DOHH2 (cell line): ENCODE measurements around the gene TAF6.

ENCODE experiments used
- H3F3A ChIP-seq: fragments of 200-600 bp; sonication (generic), shearing (Covaris generic); 2 replicates; pipeline ENCODE4 v1.6.0; 2016; ENCODE audit warnings: antibody characterized with exemption, mild to moderate bottlenecking; ENCODE audit not compliant: control insufficient read depth, insufficient read depth
- H3K27ac ChIP-seq: fragments of 200-600 bp; sonication (generic); 2 replicates; pipeline ENCODE4 v1.5.1; 2014; ENCODE audit warnings: low read depth, mild to moderate bottlenecking, low read length, moderate library complexity
- H3K27me3 ChIP-seq: fragments of 200-600 bp; sonication (generic); 2 replicates; pipeline ENCODE4 v1.6.1; 2014; ENCODE audit warnings: mild to moderate bottlenecking, low read length, mixed read lengths; ENCODE audit not compliant: control insufficient read depth
- H3K36me3 ChIP-seq: fragments of 200-600 bp; sonication (generic); 2 replicates; pipeline ENCODE4 v1.6.1; 2014; ENCODE audit warnings: mild to moderate bottlenecking, low read length, moderate library complexity, mixed read lengths; ENCODE audit not compliant: control insufficient read depth
- H3K4me1 ChIP-seq: fragments of 200-600 bp; sonication (generic); 2 replicates; pipeline ENCODE4 v1.6.1; 2014; ENCODE audit warnings: mild to moderate bottlenecking, low read length, mixed read lengths; ENCODE audit not compliant: control insufficient read depth
- H3K4me2 ChIP-seq: fragments of 200-600 bp; sonication (generic); 2 replicates; pipeline ENCODE4 v1.6.0; 2014; ENCODE audit warnings: mild to moderate bottlenecking, low read length, moderate library complexity
- H3K4me3 ChIP-seq: fragments of 200-600 bp; sonication (generic); 2 replicates; pipeline ENCODE4 v1.5.1; 2014; ENCODE audit warnings: mild to moderate bottlenecking, low read length, mixed read lengths
- H3K79me2 ChIP-seq: fragments of 200-600 bp; sonication (generic); 2 replicates; pipeline ENCODE4 v1.6.1; 2014; ENCODE audit warnings: mild to moderate bottlenecking, low read length, mixed read lengths; ENCODE audit not compliant: control insufficient read depth
- H3K9me2 ChIP-seq: fragments of 200-600 bp; sonication (generic); replicated peaks from 2 replicates; pipeline ENCODE4 v1.6.1; 2014; ENCODE audit warnings: mild to moderate bottlenecking, low read length, mixed read lengths; ENCODE audit not compliant: control insufficient read depth
- H3K9me3 ChIP-seq: fragments of 200-600 bp; sonication (generic); 2 replicates; pipeline ENCODE4 v1.6.1; 2014; ENCODE audit warnings: antibody characterized with exemption, low read length, mixed read lengths; ENCODE audit not compliant: control insufficient read depth, insufficient read depth
- H4K20me1 ChIP-seq: fragments of 200-600 bp; sonication (generic); 2 replicates; pipeline ENCODE4 v1.6.0; 2014; ENCODE audit warnings: low read depth, mild to moderate bottlenecking, antibody characterized with exemption, low read length, moderate library complexity; ENCODE audit not compliant: control insufficient read depth, insufficient read depth
- CTCF ChIP-seq: fragments of 200-600 bp; sonication (generic); IDR thresholded peaks from one replicate; pipeline ENCODE4 v1.5.1; 2014; ENCODE audit warnings: antibody characterized with exemption, mild to moderate bottlenecking, low read depth, low read length; ENCODE audit not compliant: poor library complexity, severe bottlenecking
- EZH2phosphoT487 ChIP-seq: fragments of 200-600 bp; sonication (generic); IDR thresholded peaks from 2 replicates; pipeline ENCODE4 v1.6.1; 2017; ENCODE audit warnings: borderline replicate concordance, mild to moderate bottlenecking, antibody characterized with exemption, low read length, moderate library complexity, mixed read lengths

The TAF6 gene

GRCh38 chr7:100071018-100071723 lies 48.0 kb downstream of the TAF6 start:
- H3K27me3 ChIP-seq = no peaks in the 10 kb centered on the region
- H3K9me3 ChIP-seq = peaks cover 28% of the 10 kb centered on the region
- no peak overlapping the region for H3K27ac ChIP-seq
- H4K20me1 ChIP-seq = no peaks in the 10 kb centered on the region
- no peaks in the 10 kb centered on the region for H3K4me1 ChIP-seq
- no peaks in the 10 kb centered on the region for H3K9me2 ChIP-seq
- peaks cover 71% of the 10 kb centered on the region for H3K36me3 ChIP-seq
- TF ChIP-seq CTCF (no peak), EZH2phosphoT487 (no peak)
- H3K4me2 ChIP-seq = no peak overlapping the region
- H3K4me3 ChIP-seq = no peak overlapping the region
- no peaks in the 10 kb centered on the region for H3K79me2 ChIP-seq
- no peaks in the 10 kb centered on the region for H3F3A ChIP-seq

GRCh38 chr7:100069991-100070390 lies 49.2 kb downstream of the TAF6 start:
- TF ChIP-seq EZH2phosphoT487 = no peak
- TF ChIP-seq CTCF = no peak
- Histone ChIP-seq H3K4me2 (no peak overlapping the region), H3K9me2 (no peaks in the 10 kb centered on the region), H3K9me3 (peaks cover 28% of the 10 kb centered on the region), H3K27me3 (no peaks in the 10 kb centered on the region), H3K4me1 (no peaks in the 10 kb centered on the region), H3K4me3 (no peak overlapping the region), H3K36me3 (peaks cover 63% of the 10 kb centered on the region), H3F3A (no peaks in the 10 kb centered on the region), H3K27ac (no peak overlapping the region), H4K20me1 (no peaks in the 10 kb centered on the region), H3K79me2 (no peaks in the 10 kb centered on the region)

- Histone ChIP-seq H3K9me3 (peaks cover 18% of the 10 kb centered on the region), H3K36me3 (peaks cover 41% of the 10 kb centered on the region), H3K4me2 (no peak overlapping the region), H3K4me3 (no peak overlapping the region), H3K4me1 (no peaks in the 10 kb centered on the region), H3K79me2 (no peaks in the 10 kb centered on the region), H3K27ac (no peak overlapping the region), H4K20me1 (no peaks in the 10 kb centered on the region), H3F3A (no peaks in the 10 kb centered on the region), H3K27me3 (no peaks in the 10 kb centered on the region), H3K9me2 (no peaks in the 10 kb centered on the region)
- TF ChIP-seq CTCF = no peak
- no peak for TF ChIP-seq EZH2phosphoT487
These were observed 52.2 kb downstream of the TAF6 start for GRCh38 chr7:100066953-100067352.
